EH (cell line): ENCODE results near the gene C10orf71.

Experiments used
- DNase-seq: peaks from one replicate; pipeline ENCODE4 v3.0.0-alpha.2; 2015; ENCODE audit warnings: low read depth

C10orf71 gene

DNA sequence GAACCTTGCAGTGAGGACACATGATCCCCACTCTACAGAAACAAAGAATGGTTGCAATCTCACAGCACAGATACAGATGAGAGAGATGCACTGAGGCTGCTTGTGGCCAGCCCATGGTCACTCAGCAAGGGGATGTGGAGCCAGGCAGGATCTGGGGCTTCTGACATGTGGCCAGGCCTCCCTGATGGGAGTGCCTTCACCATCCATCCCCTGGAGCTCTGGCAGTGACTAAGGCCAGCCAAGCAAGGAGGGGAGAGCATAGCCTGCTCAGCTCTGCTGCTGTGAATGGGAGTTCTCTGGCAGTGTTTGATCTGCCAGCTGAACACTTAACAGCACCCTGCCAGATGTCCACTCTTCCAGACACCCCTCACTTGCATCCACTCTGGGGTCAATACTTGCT, 19.8 kb downstream of the C10orf71 start:
- DNase-seq: no peak

DNA sequence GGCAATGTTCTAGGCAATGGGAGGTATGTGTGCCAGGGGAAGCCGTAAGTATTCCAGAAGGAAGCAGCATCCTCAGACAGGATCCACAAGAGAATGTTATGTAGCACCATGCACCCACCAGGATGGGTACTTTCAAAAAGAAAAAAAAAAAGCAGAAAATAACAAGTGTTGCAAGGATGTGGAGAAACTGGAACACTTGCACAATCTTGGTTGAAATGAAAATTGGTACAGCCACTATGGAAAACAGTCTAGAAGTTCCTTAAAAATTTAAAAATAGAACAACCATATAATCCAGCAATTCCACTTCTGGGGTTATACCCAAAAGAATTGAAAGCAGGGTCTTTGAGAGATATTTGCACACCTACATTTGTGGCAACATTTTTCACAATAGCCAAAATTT, 20.2 kb downstream of the C10orf71 start:
- DNase-seq: no peak

DNA sequence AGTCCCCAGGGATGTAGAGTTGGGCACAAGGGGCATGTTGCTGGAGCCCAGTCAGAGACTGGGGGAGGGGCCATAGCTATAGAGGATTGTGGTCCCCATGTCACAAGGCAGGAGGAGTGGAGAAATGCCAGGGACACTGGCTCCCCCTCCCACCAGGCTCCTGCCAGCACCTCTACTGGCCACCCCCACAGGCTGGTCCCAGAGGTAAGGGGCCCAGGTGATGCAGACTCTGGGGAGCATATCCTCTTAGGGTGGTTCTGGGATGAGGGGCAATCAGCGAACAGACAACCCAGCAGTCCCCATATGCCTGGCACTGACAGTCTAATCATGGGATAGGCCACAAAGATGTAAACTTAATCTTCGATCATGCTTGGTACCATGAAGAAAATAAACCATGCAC, 21.2 kb downstream of the C10orf71 start:
- DNase-seq: no peak

DNA sequence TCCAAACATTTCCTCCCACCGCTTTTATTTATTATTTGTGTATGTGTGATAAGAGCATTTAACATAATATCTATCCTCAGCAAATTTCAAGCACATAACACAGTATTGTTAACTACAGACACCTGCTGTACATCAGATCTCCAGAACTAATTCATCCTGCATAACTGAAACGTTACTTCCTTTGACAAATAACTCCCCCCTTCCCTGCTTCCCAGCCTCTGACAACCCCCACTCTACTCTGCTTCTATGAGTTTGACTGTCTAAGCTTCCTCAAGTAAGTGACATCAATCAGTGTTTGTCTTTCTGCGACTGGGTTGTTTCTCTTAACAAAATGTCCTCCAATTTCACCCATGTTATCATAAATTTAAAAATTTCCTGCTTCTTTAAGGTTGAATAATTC, 22.1 kb downstream of the C10orf71 start:
- DNase-seq: no peak

DNA sequence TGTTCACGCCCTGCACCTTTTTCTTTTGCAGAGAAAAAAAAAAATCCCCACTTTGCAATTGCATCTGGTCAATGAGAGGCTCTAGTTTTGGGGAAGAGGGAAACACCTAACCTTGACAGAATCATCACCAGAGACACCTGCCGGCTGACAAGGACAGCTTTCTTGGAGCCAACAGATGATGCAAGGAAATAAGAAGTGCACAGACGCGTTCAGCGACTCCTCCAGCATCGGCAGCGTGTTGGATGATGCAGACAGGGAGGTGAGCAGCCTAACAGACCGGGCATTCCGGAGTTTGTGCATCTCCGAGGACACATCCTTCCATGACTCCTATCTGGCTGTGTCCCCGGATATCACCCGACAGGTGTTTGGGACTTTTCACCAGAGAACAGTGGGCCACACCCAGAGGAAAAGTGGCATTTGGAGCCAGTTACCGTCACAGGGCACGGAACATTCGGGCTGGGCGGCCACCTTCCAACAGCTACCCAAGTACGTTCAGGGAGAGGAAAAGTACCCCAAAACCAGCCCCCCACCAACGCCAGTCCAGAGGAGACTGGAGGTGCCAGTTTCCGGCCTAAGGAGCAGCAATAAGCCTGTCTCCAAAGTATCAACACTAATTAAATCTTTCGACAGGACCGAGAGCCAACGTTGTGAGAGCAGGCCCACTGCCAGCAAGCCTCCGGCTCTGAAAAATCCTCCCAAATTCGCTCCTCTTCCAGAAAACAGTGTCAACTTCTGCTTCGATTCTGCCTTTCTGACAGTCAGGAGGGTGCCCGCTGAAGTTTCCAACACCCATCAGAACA, 23.6 kb downstream of the C10orf71 start:
- no peak for DNase-seq

DNA sequence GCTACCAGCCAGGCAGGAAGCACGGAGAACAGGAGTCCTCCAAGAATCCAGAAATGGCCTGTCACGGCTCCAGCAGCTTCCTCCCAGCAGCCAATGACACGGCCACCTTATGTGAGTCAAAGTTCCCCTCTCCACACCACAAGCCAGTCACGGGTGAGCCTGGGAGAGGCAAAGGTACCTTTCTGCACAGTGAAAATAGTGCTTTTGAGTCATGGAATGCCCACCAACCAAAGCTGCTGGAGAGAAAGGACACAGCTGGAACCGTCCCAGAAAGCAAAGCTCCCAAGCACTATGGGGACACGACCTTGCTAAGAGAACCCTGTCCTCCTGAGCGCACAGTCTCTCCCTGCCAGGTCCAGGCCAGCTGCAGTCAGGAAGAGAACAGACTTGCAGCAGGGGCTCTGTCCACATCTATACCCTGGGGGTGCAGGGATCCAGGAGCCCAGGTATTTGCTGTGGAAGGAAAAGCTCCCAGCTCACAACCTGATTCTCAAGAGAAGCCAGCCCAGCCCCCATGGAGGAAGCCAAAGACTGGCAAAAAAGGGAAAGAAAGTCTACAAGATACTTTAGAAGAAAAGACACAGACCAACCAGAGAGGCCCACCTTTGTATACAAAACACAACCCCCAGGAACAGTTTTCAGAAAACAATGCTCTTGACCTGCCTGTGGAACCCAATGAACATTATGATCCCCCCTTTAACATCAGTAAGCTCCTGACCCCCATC, 24.4 kb downstream of the C10orf71 start:
- no peak for DNase-seq

DNA sequence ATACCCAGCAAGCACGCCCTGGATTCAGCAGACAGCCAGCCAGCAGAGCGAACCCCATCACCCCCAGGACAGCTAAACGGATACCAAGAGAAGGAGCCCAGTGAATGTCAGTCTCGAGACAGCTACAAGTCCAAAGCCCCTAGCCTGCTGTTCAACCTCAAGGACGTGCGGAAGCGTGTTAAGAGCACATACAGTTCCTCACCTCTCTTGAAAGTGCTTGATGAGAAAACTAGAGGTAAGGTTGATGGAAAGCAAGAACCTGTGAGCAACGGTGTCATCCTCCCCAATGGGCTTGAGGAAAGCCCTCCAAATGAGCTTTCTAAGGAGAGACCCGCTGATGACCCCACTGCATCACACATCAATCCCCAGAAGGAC, 24.9 kb downstream of the C10orf71 start:
- no peak for DNase-seq

DNA sequence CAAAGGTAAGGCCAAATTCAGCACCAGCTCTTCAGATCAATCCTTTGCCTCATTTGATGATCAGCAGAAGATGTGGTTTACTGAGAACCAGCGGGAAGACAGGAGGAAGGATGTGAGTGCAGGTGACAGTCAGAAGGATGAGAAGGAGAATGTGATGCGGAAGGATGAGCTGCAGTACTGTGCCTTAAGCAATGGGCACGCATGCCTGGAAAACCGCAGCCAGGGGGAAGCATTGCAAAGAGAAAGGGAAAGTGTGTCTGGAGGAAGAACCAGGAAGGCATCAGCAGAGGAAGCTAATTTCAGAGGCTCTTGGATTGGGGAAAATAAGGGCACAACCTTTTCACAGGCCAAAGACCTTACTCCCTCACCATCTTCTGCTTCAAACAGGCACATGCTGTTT, 25.7 kb downstream of the C10orf71 start:
- peak; percentile 33 for DNase-seq

DNA sequence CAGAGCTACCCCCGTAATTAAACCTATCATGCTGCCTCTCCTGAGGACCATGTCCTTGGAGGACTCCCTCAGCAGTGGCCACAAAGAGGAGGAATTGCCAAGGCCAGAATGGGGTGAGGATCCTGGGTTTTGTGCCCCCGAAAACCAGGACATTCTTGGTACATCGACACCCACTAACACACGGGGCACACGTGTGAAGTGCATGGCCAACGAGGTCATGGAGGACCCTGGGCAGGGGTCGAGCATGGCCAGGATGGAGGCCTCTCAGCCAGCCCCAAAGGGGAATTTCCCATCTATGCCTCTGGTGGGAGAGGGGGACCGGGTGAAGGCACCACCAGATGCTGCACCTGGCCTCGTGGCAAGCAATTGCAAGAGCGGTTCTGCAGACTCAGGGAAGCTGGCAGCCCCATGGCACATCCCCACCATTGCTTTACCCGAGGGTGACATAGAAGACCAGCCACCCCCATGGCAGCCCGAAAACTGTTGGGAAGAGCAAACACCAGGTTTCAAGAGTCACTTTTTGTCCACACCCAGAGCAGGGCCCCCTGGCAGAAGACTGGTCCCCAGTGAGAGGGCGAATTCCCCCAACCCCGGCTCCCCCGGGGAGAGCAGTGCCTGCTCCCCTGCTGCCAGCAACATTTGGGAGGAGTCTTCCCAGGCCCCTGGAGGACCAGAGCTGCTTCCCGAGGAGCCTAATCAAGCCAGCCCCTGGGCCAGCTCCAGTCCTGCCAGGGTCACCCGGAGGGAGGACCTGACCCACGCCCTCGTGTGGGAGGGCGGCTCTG, 26.4 kb downstream of the C10orf71 start:
- no peak for DNase-seq

DNA sequence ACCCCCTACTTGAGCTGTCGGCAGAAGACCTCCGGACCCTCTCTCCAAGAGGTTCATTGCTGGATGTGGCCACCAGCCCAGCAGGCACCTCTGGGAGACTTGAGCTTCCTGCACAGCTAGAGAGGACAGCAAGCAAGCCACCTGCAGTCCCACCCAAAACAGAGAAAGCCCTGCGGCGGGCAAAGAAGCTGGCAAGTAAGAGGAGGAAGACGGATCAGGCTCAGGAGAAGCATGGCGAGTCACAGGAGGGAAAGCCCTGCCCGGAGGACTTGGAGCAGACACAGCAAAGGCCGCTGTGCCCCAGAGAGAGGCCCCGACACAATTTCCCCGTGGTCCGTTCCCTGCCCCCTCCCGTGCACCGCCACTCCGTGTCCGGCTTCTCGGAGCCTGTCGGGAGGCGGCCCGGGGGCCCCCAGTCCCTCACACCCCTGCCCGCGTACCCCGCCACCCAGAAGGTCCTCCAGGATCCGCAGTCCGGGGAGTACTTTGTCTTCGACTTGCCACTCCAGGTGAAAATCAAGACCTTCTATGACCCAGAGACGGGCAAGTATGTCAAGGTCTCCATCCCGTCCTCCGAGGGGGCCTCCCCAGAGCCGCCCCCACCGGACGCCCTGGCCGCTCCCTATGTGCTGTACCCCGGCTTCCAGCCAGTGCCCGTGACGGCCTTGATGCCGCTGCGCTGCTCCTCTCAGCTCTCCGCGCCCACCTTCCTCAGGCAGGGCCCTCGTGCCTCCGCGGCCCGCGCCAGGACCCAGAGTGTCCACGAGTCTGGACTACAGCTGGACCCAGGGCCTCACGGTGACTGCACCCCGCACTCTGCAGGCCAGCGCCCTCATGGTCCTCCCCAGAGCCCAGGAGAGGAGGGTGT, 27.2 kb downstream of the C10orf71 start:
- DNase-seq: no peak

DNA sequence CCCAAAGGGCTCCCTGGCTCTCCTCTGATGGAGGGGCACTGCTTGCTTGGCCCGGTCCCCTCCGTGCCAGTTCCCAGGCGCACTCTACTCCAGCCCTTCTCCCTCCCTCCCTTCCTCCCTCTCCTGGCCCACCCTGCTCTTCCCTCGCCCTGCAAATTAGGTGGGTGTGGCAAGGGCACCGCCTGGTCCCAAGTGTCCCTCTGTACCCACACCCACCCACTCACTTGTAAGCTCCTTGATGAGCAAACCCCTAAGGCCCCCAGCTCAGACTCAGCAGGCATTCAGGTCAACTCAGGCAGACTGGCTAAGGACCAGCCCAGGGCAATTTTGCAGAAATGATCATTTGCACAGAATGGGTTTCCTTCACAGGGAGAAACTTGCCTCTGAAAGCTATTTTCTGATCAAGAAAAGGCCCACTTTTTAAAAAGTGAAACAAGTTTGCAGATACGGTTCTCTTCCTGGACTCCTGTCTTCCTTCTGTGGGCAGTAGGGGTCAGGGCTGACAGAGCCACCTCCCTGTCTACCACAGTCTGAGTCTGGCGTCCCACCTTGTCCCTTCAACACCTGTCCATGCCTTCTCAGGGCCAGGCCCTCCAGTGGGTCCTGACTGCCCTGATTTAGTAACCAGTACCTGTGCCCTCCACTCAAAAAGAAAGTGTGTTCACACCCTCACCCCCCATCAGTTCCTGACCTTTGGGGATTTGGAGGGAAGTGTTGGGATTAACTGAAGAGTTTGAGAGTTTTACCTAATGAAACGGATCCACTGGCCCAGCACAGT, 28.3 kb downstream of the C10orf71 start:
- no peak for DNase-seq

DNA sequence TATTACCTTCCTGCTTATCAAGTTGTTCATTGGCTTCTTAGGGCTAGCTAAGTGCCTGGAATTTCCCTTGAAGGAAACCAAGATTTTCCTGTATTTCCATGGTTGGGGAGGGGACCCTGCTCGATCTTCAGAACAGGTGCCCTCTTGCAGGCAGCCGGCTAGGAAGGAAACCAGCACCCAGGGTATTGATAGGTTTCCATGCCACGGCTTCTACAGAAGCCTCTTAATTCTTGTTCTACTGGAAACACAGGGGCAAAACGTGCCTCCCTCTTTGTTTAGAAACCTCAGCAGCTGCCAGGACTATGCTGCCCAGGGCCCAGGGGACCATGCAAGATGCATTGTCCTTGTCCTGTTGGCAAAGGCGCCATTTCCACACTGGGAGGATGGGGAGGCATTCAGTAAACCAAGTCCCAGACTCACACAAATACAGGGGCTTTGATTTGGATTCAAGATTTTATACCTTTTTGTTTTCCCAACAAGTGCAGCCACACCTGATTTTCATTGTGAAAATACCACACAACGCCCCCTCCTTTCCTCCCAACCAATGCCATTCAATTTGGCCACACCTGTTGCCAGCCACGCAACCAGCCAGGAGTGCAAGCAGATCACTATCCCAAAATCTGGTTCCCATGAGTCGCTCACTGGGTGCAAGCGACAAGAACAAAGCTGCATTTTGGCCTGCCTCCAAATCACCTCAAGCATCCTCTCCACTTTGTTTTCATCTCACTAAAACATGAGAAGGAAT, 29.6 kb downstream of the C10orf71 start:
- no peak for DNase-seq

DNA sequence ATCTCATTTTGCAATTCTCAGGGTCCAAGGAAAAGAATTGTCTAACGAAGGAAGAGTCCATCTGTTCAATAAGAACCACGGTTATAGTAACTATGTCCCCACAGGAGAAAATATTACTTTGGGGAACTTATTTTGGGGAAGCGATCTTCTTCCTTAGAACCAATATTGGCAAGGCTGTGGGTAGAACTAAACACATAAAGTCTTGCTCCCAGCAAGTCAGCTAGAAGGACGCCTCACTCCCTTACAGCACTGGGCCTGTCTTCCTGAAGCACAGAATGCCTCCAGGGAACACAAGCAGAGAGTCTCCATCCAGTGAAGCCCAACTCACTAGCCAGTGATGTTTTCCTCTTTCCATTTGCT, 30.2 kb downstream of the C10orf71 start:
- no peak for DNase-seq

DNA sequence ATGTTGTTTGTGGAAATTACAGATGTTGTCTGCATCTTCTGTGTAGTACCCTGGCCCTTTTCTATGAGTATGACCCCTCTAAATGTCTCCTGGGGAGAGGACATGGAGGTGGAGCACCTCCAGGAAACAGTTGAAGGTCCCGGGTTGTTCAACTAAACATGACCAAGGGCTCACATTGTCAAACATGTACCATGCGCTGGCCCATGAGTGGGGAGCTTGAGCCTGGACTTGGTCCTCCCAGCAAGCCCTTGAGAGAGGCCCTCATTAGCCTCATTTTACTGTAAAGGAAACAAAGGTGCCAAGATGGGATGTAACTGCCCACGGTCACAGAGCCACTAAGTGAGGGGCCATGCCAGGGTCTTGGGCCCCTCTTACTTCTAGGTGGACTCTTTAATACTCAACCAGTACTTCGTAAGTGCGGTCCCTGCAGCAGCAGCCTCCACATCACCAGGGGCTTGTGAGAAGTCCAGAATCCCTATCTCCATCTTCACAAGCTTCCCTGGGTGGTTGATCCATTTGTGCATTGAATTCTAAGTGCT, 31.2 kb downstream of the C10orf71 start:
- no peak for DNase-seq

DNA sequence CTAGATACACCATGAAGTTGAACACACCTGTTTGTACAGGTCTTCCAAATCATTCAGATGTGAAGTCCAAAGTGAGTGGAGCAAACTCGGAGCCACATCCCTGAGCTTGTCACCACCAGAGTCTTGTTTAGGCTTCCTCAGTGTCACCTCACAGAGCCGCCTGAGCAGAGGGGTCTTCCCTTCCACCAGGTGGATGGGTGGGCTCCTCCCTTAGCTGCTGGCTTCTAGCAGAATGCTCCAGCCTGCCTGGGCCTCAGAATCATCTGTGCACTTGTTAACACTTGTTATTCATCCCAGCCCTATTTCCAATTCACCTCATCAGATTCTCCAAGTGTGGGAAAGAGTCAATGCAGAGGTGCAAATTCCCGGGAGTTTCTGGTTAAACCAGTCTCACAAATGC, 32.5 kb downstream of the C10orf71 start:
- no peak for DNase-seq

DNA sequence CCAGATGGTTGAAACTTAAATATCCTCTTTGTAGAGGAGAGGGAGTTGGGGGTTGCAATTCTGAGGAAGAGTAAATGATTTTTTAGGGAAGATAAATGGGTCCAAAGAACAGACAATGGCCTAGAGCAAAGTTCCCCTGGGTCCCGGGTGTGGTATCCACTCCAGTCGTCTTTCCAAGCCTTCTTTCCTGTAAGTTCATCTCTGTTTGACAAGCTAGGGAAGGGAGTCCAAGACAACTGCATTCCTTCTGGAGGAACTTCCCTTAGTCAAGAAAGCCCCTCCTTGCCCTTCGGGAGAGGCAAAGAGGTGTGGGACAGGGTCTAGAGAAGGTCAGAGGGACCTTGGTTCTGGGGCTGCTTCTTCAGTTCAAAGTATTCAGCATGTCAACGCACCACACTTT, 33.4 kb downstream of the C10orf71 start:
- DNase-seq: no peak

DNA sequence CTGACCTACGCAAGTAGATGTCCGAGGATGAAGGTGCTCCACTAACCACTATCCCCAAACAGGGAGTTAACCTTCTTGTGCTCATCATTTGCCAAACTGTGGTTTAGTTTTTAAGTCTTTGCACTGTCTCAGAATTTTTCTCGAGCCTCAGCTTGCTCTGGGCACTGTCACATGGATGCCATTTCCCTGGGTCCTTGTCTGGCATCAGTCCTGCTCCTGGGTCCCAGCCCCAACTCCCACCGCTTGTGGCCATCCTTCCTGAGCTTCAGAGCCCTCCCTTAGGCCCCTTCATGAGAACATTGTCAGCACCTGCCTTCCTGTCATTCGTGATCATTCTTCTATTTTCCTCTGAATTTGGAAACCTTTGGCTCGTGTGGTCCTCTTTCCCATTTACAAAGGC, 33.8 kb downstream of the C10orf71 start:
- DNase-seq: no peak

DNA sequence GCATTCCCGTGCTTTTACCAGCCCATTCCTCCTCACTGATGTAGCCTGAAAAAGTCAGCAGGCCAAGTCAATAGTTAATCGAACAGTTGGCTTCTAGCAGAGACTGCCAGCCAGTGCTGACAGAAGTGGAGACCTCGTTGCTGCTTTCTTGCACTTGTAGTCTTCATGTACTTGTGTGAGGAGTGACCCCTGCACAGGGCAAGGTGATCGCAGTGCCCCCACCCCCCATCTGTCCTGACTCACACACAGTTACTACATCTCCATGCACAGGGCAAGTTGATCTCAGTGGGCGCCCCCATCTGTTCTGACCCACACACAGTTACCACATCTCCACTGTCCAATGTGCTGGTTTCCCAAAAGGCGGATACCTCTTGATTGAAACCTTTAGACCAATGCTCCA, 34.2 kb downstream of the C10orf71 start:
- no peak for DNase-seq

DNA sequence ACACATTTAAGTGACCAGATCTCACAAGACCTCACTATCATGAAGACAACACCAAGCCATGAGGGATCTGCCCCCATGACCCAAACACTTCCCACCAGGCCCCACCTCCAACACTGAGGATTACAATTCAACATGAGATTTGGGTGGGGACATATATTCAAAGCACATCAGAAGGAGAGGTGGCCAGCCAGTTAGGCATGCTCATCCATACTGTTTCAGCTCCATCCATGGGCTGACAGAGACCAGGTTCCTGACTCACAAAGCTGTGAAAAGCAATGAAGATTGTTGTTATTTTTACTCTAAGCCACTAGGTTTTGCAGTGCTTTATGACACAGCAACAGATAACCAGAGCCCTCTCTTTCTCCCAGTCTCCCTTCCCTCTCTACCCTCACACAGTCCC, 36.0 kb downstream of the C10orf71 start:
- no peak for DNase-seq

DNA sequence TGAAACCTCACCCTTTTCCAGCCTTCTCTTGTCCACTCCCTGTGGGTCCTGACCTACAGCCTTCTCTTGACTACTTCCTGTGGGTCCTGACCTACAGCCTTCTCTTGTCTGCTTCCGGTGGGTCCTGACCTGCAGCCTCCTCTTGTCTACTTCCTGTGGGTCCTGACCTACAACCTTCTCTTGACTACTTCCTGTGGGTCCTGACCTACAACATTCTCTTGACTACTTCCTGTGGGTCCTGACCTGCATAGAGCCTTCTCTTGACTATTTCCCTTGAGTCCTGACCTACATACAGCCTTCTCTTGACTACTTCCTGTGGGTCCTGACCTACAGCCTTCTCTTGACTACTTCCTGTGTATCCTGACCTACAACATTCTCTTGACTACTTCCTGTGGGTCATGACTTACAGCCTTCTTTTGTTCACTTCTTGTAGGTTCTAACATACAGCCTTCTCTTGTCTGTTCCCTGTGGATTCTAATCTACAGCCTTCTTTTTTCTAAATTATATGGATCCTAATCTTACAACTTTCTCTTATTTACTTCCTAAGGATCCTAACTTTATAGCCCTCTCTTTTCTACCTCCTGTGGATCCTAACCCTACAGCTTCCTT, 36.5 kb downstream of the C10orf71 start:
- DNase-seq: no peak
